Stimulated activated CD4-positive, alpha-beta T cell treated with anti-CD3 and anti-CD28 coated beads, Interleukin-15, amount 100 ng/mL, for 1 hour (primary cell): ENCODE measurements around the gene FLRT1.

ENCODE experiments used
- DNase-seq, 2 donors: peaks; one replicate each; pipeline ENCODE4 v3.0.0-alpha.2; 2020; ENCODE audit warnings: low read depth in 1 of 2, low spot score in 1 of 2

The FLRT1 gene

GRCh38 chr11:64023712-64024710 lies 11.7 kb upstream of the FLRT1 start:
- no peak for DNase-seq

GRCh38 chr11:64025205-64025604 lies 10.5 kb upstream of the FLRT1 start:
- no peak for DNase-seq

GRCh38 chr11:64026575-64027205 lies 9.0 kb upstream of the FLRT1 start:
- no peak for DNase-seq

- no peak for DNase-seq
These were observed 7.9 kb upstream of the FLRT1 start for GRCh38 chr11:64027651-64028397.

- DNase-seq = no peak
These were observed 7.2 kb upstream of the FLRT1 start for GRCh38 chr11:64028398-64029115.

GRCh38 chr11:64029773-64030172 lies 6.0 kb upstream of the FLRT1 start:
- no peak for DNase-seq

DNA sequence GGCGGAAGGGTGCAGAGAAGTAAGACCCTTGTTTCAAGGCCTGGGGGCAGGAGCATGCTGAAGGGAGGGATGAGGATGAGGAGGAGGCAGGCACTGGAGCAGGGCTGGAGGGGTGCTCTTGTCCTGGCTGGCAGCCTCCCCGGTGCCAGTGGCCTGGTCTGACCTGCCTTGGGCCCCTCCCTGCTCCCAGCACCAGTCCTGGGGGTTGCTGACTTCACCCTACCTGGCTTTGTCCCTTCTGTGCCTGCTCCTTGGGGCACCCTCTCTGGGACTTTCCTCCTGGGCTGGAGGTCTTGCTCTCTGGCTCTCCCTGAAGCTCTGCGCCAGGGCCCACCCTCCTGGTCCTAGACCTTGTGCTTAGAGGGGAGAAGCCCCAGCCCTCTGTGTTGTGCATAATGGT lies 4.7 kb upstream of the FLRT1 start:
- DNase-seq = no peak

GRCh38 chr11:64032050-64032449 lies 3.7 kb upstream of the FLRT1 start:
- DNase-seq = no peak

DNA sequence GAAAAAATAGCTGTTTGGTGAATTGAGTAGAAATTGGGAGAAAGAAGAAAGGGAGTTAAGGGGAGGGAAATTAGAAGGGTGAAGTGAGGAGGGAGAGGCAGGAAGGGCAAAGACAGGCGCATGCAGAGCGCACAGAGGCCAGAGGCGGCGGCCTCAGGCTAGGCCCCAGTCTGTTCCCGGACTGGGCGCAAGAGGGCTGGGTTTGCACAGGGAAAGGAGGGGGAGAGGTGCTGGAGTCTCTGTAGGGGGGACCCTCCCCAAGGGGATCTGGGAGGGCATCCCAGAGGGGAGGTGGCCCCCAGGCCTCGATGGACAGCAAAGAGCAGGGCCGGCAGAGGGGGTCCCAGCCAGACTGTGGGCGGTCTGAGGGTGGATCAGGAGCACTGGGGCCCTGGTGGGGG lies 1.3 kb upstream of the FLRT1 start:
- no peak for DNase-seq

DNA sequence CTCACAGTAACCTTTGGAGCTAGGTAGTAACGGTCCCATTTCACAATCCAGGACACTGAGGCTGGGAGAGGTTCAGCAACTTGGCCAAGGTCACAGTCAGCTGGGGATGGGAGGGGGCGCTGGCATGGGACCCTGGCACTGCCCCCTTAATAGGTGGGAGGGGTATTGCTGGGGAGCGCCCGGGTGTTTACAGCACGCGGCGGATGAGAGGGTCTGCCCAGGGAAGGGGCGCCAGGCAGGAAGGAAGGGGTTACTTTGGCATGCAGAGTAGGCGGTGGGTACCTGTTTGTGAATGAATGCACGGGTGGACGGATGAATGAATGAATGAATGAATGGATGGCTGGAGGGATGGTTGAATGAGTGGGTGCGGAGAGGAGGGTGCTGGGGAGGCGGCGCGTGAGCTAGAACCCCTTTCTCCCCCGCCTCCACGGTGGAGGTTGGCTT lies 628 bp upstream of the FLRT1 start:
- DNase-seq = no peak

DNA sequence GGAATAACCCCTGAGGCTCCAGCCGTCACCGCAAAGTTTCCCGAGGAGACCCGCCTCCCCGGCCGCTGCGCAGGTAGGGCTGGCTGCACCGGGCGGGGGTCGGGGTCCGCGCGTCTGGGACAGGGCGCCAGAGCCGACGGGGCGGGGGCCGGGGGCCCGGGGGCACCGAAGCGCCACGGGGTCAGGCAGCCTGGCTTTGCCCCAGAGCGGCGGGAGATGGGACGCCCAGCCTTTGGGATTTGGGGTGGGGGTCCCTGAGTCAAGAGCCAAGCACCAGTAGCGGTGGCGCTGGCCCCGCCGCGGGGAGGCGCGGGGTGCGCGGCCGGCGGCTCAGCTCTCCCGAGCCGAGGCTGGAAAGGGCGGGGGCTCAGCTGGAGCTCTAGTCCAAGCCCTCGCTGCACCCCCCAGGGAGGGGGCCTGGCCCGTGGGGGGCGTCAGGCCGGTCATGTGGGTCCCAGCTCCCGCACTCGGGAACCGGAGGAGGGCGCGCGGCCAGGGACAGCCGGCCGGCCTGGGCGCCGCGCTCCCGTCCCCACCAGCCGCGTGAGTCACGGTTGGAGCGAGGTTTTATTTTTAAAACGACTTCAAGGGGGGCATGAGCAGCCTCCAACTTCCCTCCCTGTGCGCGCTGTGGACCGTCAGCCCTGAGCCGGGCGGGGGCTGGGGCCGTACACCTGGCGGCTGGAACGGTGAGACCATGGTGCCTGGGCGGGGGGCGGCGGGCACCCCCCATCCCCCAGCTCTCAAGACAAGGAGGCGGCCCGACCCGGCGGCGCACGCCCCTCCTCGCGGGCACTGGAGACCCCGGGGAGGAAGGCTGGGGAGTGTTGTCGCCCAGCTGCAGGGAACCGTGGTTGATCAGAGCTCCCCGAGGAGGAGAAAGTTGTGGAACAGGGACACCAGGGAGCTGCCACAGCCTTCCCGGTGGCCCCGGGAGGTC lies 626 bp downstream of the FLRT1 start:
- DNase-seq = no peak

GRCh38 chr11:64037027-64037634 lies 1.4 kb downstream of the FLRT1 start:
- no peak for DNase-seq

DNA sequence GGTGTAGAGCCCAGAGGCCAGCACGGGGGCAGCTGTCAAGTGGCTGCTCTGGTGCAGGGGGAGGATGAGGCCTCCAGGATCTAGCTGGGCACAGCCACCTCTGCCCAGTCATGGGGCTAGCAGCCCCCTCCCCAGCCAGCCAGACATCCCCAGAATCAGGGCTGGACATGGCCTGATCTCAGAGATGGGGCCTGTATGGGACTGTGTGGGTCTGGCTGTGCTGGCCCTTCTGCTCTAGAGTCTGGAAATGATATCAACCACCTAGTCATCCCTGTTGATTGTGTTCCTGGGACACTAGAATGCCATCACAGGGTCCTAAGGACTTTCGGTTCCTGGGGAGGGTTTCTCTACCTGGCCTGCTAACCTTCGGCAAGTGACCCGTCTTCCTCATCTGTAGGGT lies 2.8 kb downstream of the FLRT1 start:
- DNase-seq = no peak

DNA sequence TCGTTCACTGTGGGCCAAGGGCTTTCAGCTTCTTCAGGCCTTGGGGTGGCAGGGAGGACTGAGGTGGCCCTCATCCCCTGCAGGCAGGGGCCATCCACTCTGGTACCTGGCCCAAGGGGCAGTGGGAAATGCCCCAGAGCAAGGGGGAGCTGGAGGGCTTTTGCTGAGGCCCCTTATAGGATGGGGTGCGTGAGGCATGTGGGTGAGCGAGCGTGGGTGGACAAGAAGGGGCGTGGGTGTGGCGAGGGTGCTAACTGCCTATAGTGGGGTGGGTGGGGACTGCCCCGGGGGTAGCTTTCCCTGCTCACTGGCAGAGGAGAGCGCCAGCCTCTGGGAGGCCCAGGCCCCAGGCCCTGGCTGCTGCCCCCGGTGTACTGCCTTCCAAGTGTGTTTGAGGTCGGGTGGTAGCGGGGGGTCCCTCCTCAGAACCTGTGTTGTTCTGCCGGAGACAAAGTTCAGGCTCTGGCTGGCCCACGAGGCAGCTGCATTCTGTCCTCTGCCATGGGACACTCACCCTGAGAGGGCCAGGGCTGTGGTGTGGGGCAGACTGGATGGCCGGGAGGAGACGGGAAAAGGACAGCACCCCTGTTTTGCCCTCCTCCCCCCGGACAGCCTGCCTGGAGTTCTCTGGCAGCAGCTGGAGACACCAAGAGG lies 3.4 kb downstream of the FLRT1 start:
- DNase-seq = no peak

GRCh38 chr11:64040684-64041322 lies 5.1 kb downstream of the FLRT1 start:
- DNase-seq = no peak

- DNase-seq = no peak
These were observed 6.1 kb downstream of the FLRT1 start for GRCh38 chr11:64041846-64042245.

DNA sequence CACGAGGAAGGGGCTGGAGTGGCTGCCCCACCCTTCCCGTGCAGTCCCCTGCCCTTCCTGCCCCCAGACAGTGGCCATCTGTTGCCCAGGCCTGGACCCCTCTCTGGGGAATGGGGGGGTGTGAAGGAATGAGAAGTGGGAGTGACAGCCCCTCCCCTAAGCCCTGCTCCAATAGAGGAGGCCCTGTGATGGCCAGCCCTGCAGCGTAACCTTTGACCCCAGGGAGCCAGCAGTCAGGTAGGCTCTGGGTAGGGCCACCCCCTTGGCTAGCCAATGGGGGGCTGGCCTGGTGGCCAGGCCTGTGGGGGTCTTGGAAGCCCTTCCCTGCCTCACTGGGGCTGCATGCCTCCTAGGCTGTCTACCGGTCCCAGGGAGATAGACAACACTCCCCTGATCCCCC lies 6.6 kb downstream of the FLRT1 start:
- DNase-seq = no peak

DNA sequence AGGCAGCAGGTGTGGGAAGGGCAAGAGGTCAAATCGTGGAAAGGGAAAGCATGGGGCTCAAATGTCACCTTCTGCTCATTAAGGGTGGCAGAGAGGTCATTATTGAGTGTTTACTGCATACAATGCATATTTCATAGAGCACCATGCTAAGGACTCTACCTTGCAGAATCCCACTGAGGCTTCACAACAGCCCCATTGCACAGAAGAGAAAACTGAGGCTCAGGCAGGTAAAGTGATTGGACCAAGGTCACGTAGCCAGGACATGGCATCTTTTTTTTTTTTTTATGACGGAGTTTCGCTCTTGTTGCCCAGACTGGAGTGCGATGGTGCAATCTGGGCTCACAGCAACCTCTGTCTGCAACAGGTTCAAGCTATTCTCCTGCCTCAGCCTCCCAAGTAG lies 7.8 kb downstream of the FLRT1 start:
- no peak for DNase-seq
